Retina (tissue), 1 donor: ENCODE results near the gene HNRNPA2B1.
"Not testable (repeated sequence)": the region's sequence is repeated elsewhere in the genome, so short reads cannot be mapped to it uniquely, and the experiment has no call there.

ENCODE experiments used
- DNase-seq: peaks from one replicate; pipeline ENCODE4 v3.0.0-alpha.2; 2016

The HNRNPA2B1 gene

DNA sequence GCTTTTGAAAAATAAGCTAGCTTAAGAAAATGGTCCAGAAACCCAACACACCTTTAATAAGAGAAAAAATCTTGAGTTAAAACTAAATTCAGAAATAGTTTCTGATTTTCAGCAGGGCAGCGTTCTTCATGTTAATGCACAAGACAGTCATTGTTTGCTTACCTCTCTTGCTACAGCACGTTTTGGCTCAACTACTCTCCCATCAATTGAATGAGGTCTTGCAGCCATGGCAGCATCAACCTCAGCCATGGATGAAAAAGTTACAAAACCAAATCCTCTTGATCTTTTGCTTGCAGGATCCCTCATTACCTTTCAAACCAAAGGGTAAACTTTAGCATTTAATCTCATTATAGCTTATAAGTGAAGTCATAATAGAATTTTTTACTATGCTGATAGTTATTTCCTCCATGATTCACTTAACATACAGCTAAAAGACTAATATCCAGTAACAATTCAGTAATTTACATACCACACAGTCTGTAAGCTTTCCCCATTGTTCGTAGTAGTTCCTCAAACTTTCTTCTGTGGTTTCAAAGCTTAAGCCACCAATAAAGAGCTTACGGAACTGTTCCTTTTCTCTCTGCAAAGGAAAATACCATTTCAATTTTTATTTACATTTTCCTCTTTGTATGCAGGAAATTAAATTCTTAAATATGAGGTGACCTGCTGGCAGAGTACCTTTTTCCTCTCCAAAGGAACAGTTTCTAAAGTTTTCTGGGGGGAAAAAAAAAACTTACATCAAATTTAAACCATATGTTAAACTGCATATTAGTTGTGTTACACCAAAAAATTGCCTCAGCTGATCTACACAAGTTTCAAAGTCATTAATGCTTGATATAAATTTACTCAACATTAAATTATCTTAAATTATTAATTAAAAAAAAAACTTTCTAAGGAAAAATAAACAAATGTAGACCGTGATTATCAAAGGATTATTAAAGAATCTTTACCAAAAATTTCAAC, 3.1 kb downstream of the HNRNPA2B1 start:
- no peak for DNase-seq

DNA sequence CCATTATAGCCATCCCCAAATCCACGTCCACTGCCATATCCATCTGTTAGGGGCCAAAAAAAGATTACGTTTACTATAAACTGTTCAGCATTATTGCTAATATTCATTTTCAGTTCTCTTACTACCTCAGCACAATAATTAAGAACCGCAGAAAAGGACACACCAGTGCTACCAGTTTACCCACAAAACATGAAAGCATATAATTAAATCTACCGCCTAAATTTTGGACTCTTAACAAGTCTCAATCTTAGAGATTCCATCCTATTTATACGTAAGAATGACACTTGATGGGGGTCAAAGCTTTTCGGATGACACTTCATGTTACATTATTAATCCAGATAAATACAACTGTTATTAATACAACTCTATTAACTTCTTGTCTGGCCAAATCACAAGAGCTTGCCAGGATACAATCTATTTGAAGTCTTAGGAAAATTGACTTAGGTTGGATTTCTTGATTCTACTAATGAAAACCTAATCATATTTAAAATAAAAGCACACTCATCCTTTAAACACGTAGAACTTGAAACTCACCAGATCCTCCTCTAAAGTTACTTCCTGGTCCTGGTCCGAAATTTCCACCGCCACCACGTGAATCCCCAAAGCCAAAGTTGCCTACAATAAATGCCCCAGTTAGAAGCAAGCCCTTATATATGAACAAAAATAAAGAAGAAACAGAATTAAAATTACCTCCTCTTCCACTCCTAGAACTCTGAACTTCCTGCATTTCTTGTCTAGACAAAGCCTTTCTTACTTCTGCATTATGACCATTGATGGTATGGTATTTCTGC, 4.5 kb downstream of the HNRNPA2B1 start:
- DNase-seq: no peak

GRCh38 chr7:26195182-26195581, 5.4 kb downstream of the HNRNPA2B1 start:
- no peak for DNase-seq

DNA sequence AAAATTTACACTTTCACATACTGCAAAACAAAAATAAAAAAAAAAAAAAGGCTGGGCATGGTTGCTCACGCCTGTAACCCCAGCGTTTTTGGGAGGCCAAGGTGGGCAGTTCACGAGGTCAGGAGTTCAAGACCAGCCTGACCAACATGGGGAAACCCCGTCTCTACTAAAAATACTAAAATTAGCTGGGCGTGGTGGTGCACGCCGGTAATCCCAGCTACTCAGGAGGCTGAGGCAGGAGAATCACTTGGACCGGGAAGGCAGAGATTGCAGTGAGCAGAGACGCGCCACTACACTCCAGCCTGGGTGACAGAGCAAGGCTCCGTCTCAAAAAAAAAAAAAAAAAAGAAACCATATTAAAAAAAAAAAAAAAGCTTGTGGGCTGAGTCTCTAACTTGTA, 5.8 kb downstream of the HNRNPA2B1 start:
- DNase-seq: not testable (repeated sequence)

DNA sequence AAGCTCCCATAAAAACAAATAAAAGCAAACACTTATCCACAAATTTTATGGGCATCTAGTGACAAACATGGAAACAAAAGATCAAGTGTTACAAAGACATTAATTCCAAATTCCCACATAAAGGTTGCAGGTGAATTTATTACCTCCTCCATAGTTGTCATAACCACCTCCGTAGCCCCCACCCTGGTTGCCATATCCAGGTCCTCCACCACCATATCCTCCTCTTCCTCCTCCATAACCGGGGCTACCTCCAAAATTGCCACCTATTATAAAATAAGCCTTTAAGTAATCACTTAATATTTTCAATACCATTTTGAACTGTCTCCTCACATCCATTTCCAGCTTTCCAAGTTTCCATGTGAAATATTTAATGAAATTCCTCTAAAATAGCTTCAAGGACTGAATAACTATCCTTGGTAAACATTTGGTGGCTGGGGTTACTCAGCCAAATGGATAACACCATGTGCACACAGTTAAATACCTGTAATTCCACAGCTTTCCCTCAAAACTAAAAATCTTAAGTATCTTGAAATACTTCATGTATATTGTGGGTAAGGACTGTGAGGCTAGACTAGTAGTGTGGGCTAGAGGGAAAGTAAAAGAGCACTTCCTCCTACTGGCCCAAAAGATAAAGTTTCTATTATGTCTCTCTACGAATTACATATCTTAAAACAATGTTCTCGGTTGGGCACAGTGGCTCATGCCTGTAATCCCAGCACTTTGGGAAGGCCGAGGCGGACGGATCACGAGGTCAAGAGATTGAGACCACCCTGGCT, 6.9 kb downstream of the HNRNPA2B1 start:
- DNase-seq: no peak

- no peak for DNase-seq
These were observed 8.0 kb downstream of the HNRNPA2B1 start for GRCh38 chr7:26192485-26193087.

DNA sequence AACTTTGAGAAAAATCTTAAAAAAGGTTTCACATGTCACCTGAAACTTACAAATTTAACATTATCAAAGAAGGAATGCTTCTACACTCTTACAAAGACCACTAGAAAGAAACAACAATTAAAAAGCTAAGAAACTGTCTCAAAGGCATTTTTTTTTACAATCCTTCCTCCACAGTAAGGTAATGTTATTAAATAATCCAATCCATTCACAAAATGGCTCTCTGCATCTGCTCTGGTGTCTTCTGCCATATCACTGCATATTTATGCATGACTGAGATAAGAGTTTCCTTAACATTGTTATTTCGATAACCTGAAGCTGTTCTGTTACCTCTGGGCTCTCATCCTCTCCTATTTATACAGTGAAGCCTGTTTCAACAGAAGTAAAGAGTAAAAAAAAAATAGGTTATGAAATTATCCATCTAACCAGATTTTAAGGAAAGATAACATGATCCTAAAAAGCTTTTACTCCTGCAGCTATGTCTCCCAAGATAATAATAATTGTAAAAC, 8.5 kb downstream of the HNRNPA2B1 start:
- DNase-seq: no peak

DNA sequence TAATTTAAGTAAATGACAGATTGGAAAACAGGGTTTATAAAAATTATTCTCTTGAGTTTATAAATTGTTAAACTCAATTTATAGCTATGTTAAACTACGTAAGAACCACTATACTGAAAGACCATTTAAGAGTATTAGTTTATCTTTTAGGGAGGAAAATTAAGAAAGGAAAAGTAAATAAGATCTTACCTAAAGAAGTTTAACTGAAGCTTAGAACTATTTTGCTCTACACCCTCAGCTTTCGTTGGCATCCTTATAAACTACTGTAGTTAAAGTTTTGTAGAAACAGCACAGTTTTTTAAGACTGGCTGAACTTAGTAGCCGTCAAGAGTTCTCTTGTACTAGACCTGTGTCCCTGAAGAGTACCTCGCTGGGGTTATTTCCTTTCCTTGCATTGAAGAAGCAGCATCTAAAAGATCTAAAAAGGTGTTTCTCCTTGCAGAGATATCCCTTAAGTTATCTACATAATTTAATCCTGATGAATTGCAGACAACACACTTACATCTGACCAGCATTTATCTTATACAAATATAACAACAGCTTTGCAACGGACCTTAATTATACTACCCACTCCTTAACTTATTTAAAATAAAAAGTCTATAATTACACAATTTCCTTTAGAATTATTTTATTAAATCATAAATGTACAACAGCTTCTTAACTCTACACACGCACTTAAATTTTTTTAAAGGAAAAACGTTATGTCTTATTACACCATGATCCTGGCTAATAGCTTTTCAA, 9.1 kb downstream of the HNRNPA2B1 start:
- DNase-seq: no peak

DNA sequence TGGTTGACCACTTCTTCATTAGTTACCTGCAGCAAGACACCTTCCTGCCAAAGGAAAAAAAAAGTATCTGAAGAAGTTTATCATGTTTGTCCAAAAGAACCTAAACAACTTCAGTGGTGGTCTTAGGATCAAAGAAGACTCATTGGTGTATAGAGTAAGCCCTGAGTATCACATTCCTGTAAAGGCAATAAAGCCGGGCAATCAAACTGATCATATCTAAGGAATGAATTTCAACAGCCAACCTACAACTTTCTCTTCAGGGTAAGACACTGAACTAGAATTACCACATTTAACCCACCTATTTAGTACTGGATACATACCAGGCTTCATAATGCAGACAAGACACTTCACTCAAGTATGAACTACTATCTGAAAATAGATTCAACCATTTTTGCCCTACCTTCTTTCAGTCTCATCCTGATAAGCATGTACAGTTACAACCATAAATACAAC, 10.1 kb downstream of the HNRNPA2B1 start:
- DNase-seq: no peak

DNA sequence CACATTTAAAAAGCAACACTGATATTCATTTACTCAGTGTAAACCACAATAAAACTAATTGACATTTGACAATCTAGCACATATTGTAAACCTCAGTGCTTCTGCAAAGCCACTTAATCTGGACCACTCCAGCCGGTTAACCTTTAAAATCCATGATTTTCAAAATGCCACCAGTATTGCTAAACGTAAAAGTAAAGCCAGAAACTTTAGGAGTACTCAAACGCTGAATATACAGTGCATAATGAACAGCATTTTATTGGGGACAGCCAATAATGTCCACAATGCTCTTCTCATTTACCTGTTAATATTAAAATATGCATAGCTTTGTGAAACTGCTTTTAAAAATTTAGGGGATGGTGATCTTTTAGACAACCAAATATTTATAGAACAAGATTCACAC, 10.8 kb downstream of the HNRNPA2B1 start:
- no peak for DNase-seq

DNA sequence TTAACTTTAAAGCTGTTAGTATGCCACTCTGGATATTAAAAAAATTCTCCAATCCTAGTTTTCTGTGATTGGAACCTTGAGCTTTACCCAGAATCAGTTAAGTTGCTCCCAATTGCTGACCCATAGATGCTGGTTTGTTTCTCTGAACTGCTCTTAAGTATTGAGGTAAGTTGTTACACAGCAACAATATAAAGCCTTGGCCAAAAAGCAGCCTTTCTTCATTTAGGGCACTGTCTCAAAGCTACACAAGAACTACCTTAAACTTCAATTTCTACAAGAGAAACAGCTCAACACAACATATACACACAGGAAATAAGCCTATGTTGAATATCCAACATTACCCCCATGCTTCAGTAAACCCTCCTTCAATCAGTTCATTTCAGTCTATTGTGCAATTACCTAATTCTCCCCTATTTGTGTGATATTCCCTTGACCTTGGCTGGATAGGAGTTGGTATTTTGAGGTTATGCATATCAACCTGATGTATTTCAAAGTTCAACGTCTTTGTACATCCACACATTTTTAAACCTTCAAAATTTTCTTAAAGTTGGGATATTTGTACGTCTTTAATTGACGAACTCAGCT, 11.5 kb downstream of the HNRNPA2B1 start:
- DNase-seq: no peak

- no peak for DNase-seq
These were observed 12.2 kb downstream of the HNRNPA2B1 start for GRCh38 chr7:26188206-26188956.

DNA sequence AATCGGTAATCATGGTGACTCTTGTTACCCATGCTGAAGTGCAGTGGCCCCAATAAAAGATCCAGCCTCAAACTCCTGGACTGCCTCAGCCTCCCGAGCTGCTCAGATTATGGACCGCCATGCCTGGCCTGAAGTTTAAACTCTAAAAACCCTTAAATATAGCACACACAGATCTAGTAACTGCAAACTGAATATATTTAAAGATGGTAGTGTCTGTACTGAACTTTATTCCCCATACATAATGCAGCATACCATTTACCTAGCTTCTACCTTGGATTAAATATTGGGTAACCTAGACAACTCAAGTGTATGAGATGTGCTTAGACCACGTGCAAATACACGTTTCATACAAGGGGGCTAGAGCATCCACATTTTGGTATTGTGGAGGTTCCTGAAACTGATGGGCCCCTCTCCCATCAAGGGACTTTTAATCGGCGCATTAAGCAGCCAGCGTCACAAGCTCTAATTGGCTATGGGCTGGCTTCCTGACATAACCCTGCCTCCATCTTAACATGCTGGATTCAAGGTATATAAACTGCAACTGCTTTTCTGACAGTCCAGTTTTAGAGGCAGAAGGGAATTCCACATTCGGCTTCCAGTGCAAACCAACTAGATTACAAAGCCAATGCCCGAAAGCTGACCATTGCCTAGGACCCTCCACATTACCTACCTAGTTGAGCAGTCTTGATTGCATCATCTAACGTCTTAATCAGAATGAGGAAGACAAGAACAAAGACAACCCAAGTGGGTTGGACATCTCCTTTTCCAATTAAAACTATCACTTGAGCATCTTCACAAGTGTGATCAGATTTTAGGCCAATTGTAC, 13.0 kb downstream of the HNRNPA2B1 start:
- DNase-seq: no peak

GRCh38 chr7:26186364-26187311, 13.9 kb downstream of the HNRNPA2B1 start:
- DNase-seq: no peak

- DNase-seq: no peak
These were observed 14.7 kb downstream of the HNRNPA2B1 start for GRCh38 chr7:26185844-26186180.

DNA sequence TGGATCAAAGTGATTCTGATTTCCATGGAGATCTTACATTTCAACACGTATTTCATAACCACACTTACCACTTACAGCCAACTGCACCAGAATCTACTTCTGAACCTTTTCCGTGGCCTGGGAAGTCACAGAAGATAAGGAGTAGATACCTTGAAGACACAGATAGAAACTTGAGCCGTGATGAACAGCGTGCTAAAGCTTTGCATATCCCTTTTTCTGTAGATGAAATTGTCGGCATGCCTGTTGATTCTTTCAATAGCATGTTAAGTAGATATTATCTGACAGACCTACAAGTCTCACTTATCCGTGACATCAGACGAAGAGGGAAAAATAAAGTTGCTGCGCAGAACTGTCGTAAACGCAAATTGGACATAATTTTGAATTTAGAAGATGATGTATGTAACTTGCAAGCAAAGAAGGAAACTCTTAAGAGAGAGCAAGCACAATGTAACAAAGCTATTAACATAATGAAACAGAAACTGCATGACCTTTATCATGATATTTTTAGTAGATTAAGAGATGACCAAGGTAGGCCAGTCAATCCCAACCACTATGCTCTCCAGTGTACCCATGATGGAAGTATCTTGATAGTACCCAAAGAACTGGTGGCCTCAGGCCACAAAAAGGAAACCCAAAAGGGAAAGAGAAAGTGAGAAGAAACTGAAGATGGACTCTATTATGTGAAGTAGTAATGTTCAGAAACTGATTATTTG, 15.3 kb downstream of the HNRNPA2B1 start:
- DNase-seq: no peak

DNA sequence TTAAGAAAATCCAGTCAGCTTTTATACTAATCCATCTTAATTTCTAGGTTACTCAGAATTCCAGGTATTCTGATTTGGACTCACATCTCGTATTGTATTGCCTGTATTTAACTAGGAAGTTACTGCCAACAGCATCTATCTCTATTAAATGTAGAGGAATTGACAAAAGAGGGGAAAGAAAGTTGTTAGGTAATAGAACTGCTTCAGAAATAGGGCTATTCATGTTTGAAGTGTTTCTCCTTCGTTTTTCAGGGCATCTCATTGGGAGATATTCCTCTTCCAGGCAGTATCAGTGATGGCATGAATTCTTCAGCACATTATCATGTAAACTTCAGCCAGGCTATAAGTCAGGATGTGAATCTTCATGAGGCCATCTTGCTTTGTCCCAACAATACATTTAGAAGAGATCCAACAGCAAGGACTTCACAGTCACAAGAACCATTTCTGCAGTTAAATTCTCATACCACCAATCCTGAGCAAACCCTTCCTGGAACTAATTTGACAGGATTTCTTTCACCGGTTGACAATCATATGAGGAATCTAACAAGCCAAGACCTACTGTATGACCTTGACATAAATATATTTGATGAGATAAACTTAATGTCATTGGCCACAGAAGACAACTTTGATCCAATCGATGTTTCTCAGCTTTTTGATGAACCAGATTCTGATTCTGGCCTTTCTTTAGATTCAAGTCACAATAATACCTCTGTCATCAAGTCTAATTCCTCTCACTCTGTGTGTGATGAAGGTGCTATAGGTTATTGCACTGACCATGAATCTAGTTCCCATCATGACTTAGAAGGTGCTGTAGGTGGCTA, 16.1 kb downstream of the HNRNPA2B1 start:
- not testable (repeated sequence) for DNase-seq
